ENCODE data around the gene NEMP1.
"Not testable (repeated sequence)": the region's sequence is repeated elsewhere in the genome, so short reads cannot be mapped to it uniquely, and the experiment has no call there.

Gene NEMP1, protein sequence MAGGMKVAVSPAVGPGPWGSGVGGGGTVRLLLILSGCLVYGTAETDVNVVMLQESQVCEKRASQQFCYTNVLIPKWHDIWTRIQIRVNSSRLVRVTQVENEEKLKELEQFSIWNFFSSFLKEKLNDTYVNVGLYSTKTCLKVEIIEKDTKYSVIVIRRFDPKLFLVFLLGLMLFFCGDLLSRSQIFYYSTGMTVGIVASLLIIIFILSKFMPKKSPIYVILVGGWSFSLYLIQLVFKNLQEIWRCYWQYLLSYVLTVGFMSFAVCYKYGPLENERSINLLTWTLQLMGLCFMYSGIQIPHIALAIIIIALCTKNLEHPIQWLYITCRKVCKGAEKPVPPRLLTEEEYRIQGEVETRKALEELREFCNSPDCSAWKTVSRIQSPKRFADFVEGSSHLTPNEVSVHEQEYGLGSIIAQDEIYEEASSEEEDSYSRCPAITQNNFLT

DNA sequence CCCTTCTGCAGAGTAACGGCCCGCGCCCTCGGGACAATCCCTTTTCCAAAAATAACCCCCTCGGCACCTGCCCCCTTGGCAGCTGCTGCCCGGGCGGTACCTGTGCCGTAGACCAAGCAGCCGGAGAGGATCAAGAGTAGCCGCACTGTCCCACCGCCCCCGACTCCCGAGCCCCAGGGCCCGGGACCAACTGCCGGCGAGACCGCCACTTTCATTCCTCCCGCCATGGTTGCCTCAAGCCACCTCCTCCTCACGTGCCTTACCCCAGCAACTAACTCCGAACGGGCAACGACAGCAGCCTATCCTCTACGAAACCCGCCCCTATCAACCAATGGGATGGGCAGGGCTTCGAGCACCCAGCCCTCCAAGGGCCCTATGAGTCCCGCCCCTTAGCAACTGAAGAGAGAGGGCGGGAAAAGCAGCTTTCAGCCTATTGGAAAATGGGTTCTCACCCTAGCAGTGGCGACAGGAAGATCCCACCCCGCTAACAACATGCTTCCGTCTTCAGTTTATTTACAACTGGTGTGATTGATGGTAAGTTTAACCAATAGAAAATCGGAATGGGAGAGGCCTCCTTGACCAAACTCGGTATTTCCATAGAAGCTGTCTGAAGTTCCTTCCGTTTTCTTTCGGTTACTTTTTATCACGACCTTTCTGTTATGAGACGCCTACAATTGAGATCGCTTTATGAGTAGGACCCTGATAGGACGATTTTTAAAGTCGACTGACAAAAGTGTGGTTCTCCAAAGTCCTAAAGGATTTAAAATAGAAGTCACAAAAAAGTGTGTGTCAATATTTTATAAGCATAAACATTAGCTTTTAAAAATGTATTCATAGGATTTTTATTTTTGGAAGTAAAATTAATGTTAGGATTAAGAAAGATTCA, at the start of gene NEMP1:
TSS of gene NEMP1 (minus strand) at position 273 of the 886 bp plus-strand sequence. CDS start at position 227, 46 bp downstream.
- DNase-seq, result peak; percentile 99

- peak; percentile 69 for DNase-seq
These were observed 49.3 kb upstream of the NEMP1 start, which contains the start of gene LRP1 for GRCh38 chr12:57127726-57128518. Gene LRP1, plus strand, starts transcription at chr12:57128483. Its CDS starts 482 bp downstream, at chr12:57128965.

DNA sequence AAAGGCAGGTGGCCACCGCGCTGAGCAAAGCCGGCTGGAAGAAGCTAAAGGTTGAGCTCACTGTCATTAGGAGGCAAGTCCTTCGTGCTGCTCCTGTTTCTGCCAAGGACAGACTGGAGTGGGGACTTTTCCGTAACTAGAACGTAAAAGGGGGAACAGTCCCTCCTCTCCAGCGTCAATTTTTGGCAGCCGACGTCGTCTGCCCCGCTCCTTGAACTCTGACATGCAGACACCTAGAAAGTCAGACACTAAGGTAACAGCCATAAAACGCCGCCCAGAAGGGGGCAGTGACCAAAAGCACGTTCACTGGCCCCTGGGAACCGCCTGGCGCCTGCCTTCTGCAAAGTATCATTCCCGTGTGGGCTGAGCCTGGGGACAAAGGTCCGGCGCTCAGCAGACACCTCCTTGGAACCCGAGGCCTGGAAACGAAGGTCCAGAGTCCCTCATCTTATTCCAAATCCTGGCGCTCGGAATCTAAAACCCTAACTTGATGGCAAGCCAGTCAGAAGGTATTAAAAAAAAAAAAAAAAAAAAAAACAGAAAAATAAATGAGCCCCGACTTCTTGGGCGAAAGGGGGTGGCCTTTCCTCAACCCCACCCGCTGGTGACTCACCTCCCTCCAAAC, 48.6 kb upstream of the NEMP1 start:
- peak; percentile 37 for DNase-seq

DNA sequence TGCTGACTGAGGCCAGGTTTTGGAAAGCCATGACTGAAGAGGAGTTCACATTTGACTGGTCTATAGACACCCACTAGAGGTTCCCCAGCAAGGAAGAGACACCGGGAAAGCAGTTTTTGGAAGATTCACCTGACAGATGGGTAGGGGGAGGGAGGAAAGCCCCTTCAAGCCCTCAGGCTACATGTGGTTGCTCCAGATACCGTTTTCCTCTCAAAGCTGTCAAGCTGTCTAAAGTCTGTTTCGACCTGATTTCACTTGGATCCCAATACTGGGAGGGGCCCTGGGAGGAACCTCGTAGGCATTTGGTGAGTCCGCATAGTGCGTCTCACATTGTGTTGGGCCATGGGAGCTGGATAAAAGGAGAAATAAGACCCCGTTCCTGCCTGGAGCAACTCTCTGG, 48.0 kb upstream of the NEMP1 start:
- no peak for DNase-seq

- no peak for DNase-seq
These were observed 47.5 kb upstream of the NEMP1 start for GRCh38 chr12:57126061-57126460.

DNA sequence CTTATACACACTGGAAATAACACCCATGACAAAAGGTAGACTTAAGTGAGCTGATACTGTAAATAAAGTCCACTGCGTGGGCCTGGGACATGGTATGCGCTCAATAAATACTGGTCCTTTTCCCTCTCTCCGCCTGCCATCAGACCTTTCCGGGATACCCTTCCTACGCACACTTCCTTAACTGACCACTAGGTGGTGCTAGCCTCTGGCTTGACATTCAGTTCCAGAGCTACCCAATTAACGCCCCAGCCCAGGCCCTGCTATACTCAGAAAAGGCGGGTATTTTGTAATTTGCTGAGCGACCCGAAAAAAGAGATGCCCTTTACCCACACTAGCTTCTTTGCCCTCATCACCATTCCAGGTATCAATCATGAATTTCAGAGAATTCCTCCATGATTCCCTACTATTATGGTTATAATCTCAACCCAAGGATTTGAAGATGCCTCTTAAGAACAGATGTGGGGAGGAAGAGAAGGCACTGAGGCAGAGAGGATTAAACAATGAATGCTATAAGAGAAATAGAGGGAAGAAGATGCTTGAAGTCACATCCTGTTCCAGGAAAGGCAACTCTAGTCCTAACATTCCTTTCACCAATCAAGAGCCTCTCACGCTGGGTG, 45.8 kb upstream of the NEMP1 start:
- DNase-seq, result peak; percentile 57

DNA sequence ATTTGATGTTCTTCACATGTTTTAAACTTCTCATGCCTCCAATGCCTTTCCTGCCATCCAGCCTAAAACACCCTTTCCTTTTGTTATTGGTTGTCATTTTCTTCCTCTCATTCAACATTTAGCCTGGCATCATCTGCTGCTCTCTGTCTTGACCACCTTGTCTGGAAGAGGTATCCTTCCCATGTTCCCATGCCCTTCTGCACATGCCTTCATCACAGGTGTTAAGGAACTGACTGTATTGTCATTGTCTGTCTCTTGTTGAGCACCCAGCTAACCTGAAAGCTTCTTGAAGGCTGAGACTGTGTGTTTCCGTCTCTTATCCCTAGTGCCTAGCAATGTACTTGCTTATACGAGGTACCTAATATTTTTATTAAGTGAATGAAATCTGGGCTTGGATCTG, 45.2 kb upstream of the NEMP1 start:
- DNase-seq, result no peak

GRCh38 chr12:57120718-57121117, 42.1 kb upstream of the NEMP1 start:
- not testable (repeated sequence) for DNase-seq

- no peak for DNase-seq
These were observed 40.9 kb upstream of the NEMP1 start for GRCh38 chr12:57119294-57120085.

- DNase-seq, result no peak
These were observed 40.2 kb upstream of the NEMP1 start for GRCh38 chr12:57118711-57119271.

DNA sequence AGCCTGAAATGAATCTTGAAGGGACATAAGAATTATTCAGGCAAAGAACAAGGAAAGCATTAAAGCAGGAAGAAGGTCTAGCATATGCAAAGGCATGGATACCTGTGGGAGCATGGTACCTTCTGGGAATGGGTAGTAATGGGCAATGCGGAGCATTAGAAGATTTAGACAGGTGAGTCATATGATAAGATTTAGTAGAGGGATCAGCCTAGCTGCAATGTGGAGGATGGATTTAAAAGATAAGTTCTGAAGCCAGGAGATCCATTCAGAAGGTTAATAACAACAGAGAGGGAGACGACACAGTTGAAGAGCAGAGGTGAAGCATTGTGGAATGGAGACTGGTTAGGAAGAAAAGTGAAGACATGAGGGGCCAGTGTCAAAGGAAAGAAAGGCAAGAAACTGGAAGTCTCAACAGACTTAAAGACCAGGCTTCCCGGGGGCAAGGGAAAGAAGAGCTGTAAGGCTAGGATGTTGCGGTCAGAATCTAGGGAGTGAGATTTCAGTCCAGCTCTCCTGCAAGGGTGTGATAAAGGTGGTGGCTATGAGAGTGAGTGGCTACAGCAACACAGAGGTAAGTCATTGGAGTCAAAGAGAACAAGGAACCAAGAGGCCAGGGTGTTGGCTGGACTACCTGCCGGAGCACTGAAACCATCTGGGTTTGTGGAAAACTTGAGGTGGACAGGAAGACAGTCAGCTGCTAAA, 38.1 kb upstream of the NEMP1 start:
- DNase-seq, result no peak

DNA sequence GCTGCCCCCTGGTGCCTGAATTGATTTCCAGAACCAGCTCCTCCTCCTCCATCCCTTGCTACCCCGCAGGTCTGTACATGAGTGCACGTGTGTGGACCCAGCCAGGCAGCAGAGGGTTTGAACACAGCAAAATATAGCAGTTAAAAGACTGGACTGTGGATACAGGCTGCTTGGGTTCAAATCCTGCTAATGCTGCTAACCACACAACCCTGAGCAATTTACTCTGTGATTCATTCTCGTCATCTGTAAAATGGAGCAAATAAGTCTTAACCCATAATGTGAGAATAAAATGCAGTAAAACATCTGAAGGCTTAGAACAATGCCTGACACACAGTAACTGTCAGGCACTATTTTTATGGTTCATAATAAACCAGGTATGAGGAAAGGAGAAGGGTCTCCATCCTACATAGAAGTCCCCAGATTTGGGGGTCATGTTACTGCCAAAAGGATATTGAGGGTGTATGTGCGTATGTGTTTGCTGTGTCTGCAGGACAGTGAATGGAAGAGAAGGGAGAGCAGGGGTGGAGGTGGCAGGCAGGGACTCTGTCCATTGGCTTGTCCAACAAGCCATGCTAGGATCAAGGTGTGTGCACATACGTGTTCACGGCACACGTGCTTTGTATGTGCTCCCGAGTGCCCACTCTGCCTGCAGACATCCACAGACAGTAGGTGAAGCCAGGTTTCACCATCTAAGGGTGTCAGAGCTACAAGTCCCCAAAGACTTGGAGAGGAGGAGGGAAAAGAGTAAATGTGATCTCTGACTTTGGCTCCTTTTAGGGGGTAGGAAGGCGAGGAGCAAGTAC, 34.1 kb upstream of the NEMP1 start:
- DNase-seq, result no peak

DNA sequence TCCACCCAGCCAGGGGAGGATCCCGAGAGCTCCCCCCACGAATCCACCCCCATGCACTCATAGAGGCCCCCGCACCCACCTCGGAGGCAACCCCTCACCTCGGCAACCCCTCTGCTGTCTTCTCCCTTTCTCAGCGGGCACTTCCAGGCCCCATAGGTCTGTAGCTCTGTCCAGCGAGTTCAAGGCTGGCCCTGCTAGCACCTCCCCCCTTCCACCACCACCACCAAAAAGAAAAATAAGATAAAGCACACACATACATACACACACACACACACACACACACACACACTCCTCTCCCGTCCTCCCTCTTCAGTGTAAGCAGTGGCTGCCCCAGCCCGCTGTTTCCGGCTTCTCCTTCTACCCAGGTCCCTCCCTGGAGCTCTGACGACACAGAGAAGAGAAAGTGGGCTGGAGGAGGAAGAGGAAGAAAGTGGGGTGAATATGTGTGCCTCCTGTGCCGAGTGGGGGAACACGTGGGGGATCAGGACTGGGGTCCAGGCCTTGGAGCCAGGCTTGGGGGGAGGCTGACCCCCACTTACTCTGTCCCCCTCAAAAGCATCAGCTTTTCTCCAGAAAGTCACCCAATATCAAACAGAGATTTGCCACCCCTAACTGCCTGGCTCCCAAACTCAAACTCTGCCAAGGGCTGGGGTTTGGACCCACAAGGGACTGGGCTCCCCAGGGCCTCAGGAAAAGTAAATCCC, 32.6 kb upstream of the NEMP1 start, which contains the start of gene STAT6:
TSS of gene STAT6 (minus strand) at position 332 of the 704 bp plus-strand sequence. CDS start 3,084 bp downstream, outside the sequence.
- DNase-seq, result no peak

DNA sequence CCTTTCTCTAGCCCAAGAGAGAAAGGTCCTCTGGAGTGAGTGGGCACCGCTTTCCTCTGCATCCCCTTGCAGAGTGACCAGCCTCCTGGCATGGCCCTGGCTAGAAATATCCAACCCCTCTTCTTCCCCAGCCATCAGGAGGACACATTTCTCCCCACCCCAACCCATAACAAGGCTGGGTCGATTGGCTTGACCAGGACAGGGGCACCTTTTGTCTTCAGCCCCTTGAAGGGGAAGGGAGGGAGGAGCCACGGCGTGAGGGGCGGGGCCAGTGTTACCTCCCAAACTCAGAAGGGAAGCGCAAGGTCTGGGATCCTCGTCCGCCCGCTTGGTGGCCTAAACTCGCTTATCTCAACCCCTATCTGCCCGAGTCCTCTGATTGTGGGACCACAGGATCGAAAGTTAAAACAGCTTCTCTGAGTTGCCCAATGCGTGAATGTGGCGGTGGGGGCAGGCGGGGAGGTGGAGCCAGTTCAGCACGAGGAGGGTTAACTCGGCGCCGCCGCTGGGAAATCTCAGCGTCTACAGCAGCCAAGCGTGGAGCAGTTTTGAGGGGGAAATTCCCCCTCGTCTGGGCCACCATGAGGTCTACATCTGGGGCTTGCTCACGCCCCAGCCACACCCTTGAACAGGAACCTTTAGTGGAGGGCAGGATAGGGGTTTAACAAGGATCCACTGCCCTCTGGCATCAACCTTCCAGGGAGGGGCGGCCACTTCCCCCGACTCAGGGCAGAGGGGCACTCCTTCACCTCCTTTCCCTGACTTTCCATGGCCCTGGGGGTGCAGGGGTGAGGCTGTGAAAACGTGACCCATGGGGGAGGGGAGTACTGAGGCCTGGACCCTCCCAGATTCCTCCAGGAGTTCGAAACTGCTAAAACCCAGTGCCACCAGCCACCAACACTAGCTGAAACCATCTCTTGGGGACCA, 31.8 kb upstream of the NEMP1 start:
- DNase-seq, result no peak

DNA sequence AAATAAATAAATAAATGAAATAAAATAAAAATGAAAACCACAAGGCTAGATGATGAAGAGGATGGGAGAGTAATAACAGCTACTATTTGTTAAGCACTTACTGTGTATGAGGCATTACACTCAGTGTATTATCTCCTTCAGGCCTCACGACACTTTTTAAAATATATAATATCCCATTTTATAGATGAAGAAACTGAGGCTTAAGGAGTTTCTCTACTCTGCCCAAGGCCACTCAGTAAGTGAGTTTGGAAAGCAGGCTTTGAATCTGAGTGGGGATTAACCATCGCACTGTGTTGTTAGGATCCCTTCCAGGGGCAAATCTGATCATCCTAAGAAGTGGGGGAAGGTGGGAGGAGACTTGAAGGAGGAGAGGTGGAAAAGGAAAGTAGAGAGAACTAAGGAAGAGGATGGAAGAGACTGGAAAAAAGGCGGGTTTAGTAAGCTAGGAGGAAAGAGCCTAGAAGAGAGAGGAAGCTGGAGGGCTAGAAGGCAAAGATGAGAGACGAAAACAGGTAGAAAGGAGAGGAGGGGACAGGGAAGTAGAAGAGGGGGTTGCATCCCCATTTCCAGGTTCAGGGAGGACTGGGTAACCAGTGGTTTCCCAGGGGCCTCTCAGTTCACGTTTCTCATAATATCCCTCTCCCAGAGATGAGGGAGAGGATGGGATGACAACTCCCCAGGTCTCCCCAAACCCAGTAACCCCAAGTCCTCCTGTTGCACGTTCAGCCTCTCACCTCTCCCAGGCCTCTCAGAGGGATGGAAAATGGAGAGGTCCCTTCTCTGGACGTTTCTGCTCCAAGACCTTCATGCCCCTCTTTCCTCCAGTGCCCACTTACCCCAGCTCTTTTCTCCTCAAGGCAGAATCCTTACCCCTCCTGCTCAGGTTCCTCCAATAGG, 30.9 kb upstream of the NEMP1 start:
- DNase-seq, result no peak
